NCI-H2227 treated with DMSO at 0.1 percent for 48 hours (cell line): ENCODE measurements around the gene CUL4A.
A peak's percentile ranks its signal among the peaks of the same experiment; 100 is the strongest.
"Not testable (repeated sequence)": the region's sequence is repeated elsewhere in the genome, so short reads cannot be mapped to it uniquely, and the experiment has no call there.

Experiments used
- DNase-seq: peaks from one replicate; lab custom pipeline; 2025; lab: John Stamatoyannopoulos, UW

The CUL4A gene

DNA sequence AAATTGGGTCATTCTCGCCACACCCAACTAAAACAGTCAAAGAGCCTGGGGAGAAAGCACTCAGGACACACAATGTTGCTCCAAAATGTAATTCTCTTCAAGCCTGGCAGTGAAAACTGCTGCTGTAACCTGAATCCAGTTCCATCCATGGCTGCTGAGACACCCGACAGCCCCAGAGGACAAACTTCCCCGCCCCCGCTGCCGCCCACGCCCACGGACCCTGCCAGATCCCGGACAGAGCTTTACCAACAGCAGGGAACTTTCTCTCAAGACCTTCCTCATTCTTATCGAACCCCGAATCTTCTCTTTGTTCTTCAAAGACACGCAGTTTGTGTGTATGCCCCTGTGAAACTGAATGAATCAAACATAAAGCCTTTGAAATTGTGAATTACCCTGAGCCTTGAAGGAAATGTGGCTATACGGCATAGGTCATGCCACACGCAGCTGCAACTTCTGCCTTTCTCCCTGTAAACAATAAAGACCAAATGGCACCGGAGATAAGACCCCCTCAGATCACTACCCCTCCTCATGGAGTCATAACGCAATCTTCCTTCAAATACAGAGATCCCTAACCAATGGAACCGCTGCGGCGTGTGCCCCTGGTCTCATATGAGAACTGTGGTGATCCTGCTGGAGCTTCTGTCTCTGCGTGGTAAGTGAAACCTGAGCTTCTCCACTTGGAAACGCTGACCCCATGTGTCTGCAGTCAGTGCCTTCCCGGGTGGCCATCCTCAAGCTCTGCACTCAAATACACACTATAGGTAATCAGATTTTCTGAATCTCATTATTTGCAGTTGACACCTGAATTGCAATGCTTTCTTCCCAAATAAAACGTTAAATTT lies 82.8 kb downstream of the CUL4A start:
- no peak for DNase-seq

GRCh38 chr13:113293686-113294085 lies 84.3 kb downstream of the CUL4A start:
- no peak for DNase-seq

GRCh38 chr13:113295776-113296175 lies 86.4 kb downstream of the CUL4A start:
- DNase-seq = no peak

- peak; percentile 75 for DNase-seq
Observed at GRCh38 chr13:113296823-113297369, 87.5 kb downstream of the CUL4A start, which contains the start of gene LAMP1. LAMP1 (plus strand) TSS chr13:113297239; CDS start chr13:113297435, 196 bp downstream.

GRCh38 chr13:113297370-113298042 lies 88.1 kb downstream of the CUL4A start:
- DNase-seq = no peak

DNA sequence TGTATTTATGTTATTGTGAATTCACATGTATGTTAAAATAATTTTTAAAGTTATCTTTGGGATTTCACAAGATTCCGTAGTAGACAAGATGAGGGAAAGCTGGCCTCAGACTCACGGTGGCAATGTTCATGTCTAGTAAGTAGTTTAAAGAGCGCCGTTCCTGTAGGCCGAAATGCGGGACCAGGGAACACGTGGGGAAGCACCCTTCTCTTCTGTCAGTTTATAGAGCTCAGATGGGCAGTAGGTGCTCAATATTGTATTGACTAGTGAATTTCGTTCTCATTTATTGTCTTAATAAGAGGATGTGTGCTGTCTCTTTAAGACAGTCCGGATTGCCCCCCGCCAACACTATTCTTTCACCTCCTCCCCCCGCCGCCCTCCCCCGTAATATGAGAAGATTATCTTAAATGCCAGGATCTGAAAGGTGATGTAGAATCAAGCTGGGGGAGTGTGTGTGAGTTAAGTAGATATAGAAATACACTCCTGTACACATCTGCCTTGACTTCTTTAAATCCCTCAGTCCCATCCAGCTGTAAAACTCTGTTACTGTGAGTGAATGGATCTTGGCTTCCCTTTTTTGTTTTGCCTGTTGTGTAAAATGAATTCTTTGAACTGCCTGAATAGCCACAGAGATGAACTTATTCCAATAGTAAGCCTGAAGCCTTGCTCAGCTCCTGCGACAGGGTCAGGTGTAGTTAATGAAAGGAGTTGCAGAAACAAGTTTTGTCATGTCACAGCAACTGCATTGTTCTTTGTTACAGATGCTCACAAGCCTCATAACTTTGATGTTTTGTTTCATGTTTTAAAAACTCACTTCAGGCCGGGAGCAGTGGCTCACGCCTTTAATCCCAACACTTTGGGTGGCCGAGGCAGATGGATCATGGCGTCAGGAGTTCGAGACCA lies 88.9 kb downstream of the CUL4A start:
- no peak for DNase-seq

- DNase-seq = no peak
Observed at GRCh38 chr13:113299951-113300350, 90.5 kb downstream of the CUL4A start.

DNA sequence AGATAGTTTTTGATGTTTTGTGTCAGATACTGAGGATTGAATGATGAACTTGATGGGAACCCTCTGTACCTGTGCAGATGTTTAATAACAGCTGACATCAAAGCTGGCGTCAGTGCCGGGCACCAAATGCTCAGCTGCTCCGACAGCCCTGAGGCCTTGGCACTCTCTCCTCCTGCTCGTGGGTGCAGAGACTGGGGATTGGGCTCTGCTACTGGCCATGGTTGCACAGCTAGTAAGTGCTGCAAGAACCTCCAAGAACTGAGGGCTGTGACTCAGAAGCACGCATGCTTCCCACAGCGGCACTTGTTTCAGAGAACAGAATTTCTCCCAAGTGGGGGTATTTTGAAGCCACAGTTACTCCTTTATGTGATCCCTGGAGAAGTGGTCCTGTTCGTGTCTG lies 93.6 kb downstream of the CUL4A start:
- no peak for DNase-seq

- DNase-seq = no peak
Observed at GRCh38 chr13:113304121-113304520, 94.7 kb downstream of the CUL4A start.

DNA sequence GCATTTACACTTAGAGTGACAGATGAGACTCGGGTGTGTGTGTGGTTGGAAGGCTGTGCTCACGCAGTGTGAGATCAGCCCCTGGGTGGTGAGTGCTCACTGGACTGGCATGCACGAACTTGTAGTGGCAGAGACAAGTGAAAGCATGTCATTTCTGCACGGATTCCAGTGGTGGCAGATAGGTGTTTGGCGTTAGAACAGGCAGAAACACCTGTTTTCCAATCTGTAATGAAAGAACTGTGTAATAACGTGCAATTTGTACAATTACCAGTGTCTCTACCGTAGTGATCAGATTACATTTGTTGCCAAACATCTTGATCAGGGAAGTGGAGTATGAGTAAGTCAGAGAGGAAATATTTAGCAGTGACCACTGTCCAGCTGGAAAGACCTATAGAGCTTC lies 95.8 kb downstream of the CUL4A start:
- no peak for DNase-seq

DNA sequence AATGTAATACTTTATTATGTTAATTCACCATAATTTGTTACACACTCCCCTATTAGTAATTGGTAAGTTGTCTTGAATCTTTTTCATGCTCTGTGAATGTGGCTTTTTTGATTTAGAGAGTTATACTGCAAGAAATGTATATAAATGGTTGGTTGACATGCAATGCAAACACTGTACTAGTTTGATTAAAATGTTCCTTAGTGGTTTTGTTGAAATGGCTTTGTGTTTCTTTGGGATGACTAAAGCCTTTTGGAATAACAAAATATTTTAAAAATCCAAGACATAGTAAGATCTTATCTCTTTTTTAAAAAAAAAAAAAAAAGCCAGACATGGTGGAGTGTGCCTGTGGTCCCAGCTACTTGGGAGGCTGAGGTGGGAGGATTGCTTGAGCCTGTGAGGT lies 98.1 kb downstream of the CUL4A start:
- no peak for DNase-seq

DNA sequence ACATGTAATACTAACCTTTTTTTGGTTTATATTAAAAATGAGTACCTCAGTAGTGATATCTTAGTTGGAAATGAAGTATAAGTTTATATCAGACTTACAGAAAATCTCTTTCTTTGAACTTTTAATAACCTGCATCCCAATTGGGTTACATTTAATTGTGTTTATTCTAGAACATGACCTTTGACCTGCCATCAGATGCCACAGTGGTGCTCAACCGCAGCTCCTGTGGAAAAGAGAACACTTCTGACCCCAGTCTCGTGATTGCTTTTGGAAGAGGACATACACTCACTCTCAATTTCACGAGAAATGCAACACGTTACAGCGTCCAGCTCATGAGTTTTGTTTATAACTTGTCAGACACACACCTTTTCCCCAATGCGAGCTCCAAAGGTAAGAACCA lies 100.1 kb downstream of the CUL4A start:
- no peak for DNase-seq

GRCh38 chr13:113314112-113314511 lies 104.7 kb downstream of the CUL4A start:
- not testable (repeated sequence) for DNase-seq

DNA sequence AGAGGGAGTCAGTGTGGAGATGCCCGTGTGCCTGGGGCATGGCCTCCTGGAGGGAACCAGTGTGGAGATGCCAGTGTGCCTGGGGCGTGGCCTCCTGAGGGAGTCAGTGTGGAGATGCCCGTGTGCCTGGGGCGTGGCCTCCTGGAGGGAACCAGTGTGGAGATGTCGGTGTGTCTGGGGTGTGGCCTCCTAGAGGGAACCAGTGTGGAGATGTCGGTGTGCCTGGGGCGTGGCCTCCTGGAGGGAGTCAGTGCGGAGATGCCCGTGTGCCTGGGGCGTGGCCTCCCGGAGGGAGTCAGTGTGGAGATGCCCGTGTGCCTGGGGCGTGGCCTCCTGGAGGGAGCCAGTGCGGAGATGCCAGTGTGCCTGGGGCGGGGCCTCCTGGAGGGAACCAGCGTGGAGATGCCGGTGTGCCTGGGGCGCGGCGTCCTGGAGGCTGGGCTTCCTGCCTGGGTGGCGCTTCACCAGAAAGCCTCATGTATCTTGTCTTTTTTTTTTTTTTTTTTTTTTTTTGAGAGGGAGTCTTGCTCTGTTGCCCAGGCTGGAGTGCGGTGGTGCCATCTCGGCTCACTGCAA lies 105.6 kb downstream of the CUL4A start:
- DNase-seq = not testable (repeated sequence)

- DNase-seq = no peak
Observed at GRCh38 chr13:113315992-113316391, 106.6 kb downstream of the CUL4A start.
